ENCODE measurements around the gene PHACTR1. TPM values are rescaled to one million over a fixed set of nuclear protein-coding genes. Genes with fewer than 3 reads are reported as not detected.
A peak's percentile ranks its signal among the peaks of the same experiment; 100 is the strongest.

Gene PHACTR1
- total and polyA plus RNA-seq, 12 donors = 0.77 to 16.0 (median 3.5) TPM

GRCh38 chr6:13268913-13269518 is 552.4 kb downstream of the PHACTR1 start:
- Histone ChIP-seq H3K4me1 (replicated peaks in 1 of 2) (no peaks in the 10 kb centered on the region), H3K27me3 (no peaks in the 10 kb centered on the region), H3K9me3 (replicated peaks in 1 of 3) (no peaks in the 10 kb centered on the region), H3K36me3 (replicated peaks in 1 of 2) (no peaks in the 10 kb centered on the region), H3K4me3 (no peak overlapping the region), H3K27ac (no peak overlapping the region)
- intact Hi-C loops (cut with DNase I) = no loop called here
- TF ChIP-seq, protein P1, sequence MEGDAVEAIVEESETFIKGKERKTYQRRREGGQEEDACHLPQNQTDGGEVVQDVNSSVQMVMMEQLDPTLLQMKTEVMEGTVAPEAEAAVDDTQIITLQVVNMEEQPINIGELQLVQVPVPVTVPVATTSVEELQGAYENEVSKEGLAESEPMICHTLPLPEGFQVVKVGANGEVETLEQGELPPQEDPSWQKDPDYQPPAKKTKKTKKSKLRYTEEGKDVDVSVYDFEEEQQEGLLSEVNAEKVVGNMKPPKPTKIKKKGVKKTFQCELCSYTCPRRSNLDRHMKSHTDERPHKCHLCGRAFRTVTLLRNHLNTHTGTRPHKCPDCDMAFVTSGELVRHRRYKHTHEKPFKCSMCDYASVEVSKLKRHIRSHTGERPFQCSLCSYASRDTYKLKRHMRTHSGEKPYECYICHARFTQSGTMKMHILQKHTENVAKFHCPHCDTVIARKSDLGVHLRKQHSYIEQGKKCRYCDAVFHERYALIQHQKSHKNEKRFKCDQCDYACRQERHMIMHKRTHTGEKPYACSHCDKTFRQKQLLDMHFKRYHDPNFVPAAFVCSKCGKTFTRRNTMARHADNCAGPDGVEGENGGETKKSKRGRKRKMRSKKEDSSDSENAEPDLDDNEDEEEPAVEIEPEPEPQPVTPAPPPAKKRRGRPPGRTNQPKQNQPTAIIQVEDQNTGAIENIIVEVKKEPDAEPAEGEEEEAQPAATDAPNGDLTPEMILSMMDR (IDR thresholded peaks at IDR 0.05) = no peak
- TF ChIP-seq POLR2A (IDR thresholded peaks at IDR 0.05) = no peak
- DNase-seq = no peak
- WGBS, 4 donors = 72 to 79% (median 75%) methylated on average over 8 of the region's 8 CpGs

GRCh38 chr6:13272131-13273046 is 555.8 kb downstream of the PHACTR1 start:
- TF ChIP-seq, protein P1 (IDR thresholded peaks at IDR 0.05) = no peak
- TF ChIP-seq POLR2A (IDR thresholded peaks at IDR 0.05) = no peak
- Histone ChIP-seq H3K4me1 (replicated peaks in 1 of 2) (no peaks in the 10 kb centered on the region), H3K36me3 (replicated peaks in 1 of 2) (no peaks in the 10 kb centered on the region), H3K9me3 (replicated peaks in 1 of 3) (no peaks in the 10 kb centered on the region), H3K27me3 (no peaks in the 10 kb centered on the region), H3K4me3 (peak overlapping the region in 1 of 4 donors; percentile 36), H3K27ac (peak overlapping the region in 1 of 5 donors; percentile 14)
- peak; percentile 31 to 67 (median 43) for DNase-seq
- WGBS, 4 donors = 74 to 78% (median 76%) methylated on average over 24 of the region's 24 CpGs
- intact Hi-C loops (cut with DNase I) = no loop called here

- H3K27ac ChIP-seq = peak overlapping the region in 1 of 5 donors; percentile 72
- no peaks in the 10 kb centered on the region for H3K27me3 ChIP-seq
- H3K36me3 ChIP-seq (replicated peaks in 1 of 2) = no peaks in the 10 kb centered on the region
- no peak for DNase-seq
- H3K4me1 ChIP-seq (replicated peaks in 1 of 2) = no peaks in the 10 kb centered on the region
- TF ChIP-seq, protein P1 (IDR thresholded peaks at IDR 0.05) = no peak
- TF ChIP-seq POLR2A (IDR thresholded peaks at IDR 0.05) = no peak
- H3K4me3 ChIP-seq = peak overlapping the region in 1 of 4 donors; percentile 36
- intact Hi-C loops (cut with DNase I) = no loop called here
- H3K9me3 ChIP-seq (replicated peaks in 1 of 3) = no peaks in the 10 kb centered on the region
- WGBS, 4 donors = 61 to 72% (median 67%) methylated on average over 10 of the region's 10 CpGs
Measured at GRCh38 chr6:13273202-13273930, 556.8 kb downstream of the PHACTR1 start.
